ENCODE measurements around the gene ERI3. TPM values are rescaled to one million over a fixed set of nuclear protein-coding genes. Genes with fewer than 3 reads are reported as not detected.
A peak's percentile ranks its signal among the peaks of the same experiment; 100 is the strongest.

Gene ERI3
- total RNA-seq, 4 donors from 2014 or later, result 27.0 to 35.1 (median 31.8) TPM

DNA sequence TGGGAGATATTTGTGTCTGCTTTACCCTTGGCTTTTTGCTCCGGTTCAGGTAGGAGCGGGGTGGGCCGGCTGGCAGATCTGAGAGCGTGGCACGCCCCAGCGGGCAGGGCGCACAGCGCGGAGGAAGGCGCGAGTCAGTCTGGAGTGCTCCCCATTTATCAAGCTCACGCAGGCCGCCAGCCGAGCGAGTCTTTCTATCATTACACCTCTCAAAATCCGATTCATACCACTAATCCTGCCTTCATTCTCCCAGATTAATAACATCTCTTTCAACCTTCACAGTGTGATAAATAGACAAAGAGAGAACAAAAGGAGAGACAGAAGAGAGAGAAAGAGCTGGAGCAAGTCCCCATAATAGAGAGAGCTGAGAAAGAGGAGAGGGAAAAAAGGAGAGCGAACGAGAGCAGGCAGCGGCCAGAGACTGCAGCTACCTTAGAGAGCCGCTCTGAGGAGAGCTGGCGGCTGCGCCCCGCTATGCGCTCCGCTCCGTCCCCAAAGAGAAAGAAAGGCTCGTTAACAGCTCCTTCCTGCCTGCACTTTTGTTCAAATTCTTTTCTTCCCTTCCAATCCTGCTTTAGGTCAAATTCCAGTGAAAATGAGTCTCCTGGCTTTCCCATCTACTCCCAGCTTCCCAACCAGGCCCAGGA is 93.8 kb downstream of the ERI3 start:
- no peaks in the 10 kb centered on the region for H3K27me3 ChIP-seq
- no peaks in the 10 kb centered on the region for H3K9me3 ChIP-seq
- DNase-seq, result no peak
- intact Hi-C loops (cut with DNase I), result no loop called here
- H3K4me3 ChIP-seq, result peak overlapping the region in 2 of 4 donors; percentile 8 to 25
- no peak for TF ChIP-seq POLR2A (IDR thresholded peaks at IDR 0.05)
- TF ChIP-seq, protein P1, sequence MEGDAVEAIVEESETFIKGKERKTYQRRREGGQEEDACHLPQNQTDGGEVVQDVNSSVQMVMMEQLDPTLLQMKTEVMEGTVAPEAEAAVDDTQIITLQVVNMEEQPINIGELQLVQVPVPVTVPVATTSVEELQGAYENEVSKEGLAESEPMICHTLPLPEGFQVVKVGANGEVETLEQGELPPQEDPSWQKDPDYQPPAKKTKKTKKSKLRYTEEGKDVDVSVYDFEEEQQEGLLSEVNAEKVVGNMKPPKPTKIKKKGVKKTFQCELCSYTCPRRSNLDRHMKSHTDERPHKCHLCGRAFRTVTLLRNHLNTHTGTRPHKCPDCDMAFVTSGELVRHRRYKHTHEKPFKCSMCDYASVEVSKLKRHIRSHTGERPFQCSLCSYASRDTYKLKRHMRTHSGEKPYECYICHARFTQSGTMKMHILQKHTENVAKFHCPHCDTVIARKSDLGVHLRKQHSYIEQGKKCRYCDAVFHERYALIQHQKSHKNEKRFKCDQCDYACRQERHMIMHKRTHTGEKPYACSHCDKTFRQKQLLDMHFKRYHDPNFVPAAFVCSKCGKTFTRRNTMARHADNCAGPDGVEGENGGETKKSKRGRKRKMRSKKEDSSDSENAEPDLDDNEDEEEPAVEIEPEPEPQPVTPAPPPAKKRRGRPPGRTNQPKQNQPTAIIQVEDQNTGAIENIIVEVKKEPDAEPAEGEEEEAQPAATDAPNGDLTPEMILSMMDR (IDR thresholded peaks at IDR 0.05), result no peak
- WGBS, 2 donors, result 56 to 66% methylated on average over 26 to 27 of the region's 27 CpGs
- peaks cover 10 to 32% (median 12%) of the 10 kb centered on the region in 3 donors for H3K4me1 ChIP-seq
- H3K27ac ChIP-seq, result peak overlapping the region; percentile 9 to 71 (median 59)
- peaks cover 0 to 6% (median 0%) of the 10 kb centered on the region in 3 donors for H3K36me3 ChIP-seq

DNA sequence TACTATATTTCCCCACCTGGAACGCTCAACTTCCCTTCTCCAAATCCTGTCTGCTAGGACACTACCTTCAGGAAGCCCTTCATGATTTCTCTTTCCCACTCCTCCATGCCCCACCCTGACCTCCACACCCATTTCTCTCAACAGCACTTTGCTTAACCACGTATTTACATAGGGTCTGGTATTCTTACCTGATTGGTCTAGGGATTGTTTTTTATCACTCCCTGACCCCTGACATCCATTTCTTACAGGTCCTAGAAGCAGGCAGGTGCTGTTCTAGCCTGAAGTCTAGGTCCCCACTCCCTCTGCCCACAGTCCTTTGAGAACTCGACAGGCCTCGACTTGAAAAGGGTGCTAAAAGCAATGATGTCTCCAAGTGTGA is 94.3 kb downstream of the ERI3 start:
- H3K36me3 ChIP-seq, result peaks cover 0 to 11% (median 0%) of the 10 kb centered on the region in 3 donors
- 57 to 61% methylated on average over 2 to 4 of the region's 4 CpGs for WGBS, 2 donors
- no peaks in the 10 kb centered on the region for H3K27me3 ChIP-seq
- no peak for TF ChIP-seq POLR2A (IDR thresholded peaks at IDR 0.05)
- TF ChIP-seq, protein P1 (IDR thresholded peaks at IDR 0.05), result no peak
- H3K4me1 ChIP-seq, result peaks cover 10 to 32% (median 12%) of the 10 kb centered on the region in 3 donors
- DNase-seq, result no peak
- H3K4me3 ChIP-seq, result no peak overlapping the region
- peak overlapping the region in 2 of 4 donors; percentile 64 to 71 for H3K27ac ChIP-seq
- intact Hi-C loops (cut with DNase I), result no loop called here
- no peaks in the 10 kb centered on the region for H3K9me3 ChIP-seq

DNA sequence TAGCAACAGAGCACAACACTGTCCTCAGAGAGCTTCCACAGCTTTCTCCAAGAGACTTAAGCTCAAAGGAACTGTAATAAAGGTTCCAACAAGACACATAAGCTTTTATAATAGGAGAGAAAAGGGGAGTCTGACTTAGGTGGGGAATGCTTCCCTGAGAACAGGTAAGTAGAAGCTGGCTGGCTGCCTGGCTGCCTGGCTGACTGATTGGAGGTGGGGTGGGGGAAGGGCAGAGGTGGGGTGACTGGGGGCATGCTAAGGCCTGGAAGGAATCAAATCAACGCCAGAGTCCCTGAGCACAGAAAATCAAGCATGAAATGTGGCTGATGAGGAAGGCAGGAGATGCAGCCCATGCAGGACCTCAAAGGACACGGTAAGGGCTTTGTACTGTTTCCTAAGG is 96.0 kb downstream of the ERI3 start:
- DNase-seq, result no peak
- Histone ChIP-seq H3K27ac (no peak overlapping the region), H3K9me3 (no peaks in the 10 kb centered on the region), H3K27me3 (no peaks in the 10 kb centered on the region), H3K4me1 (peaks cover 10 to 32% (median 12%) of the 10 kb centered on the region in 3 donors), H3K4me3 (no peak overlapping the region), H3K36me3 (peaks cover 0 to 12% (median 0%) of the 10 kb centered on the region in 3 donors)
- TF ChIP-seq POLR2A (IDR thresholded peaks at IDR 0.05), result no peak
- TF ChIP-seq, protein P1 (IDR thresholded peaks at IDR 0.05), result no peak
- WGBS, 2 donors, result 86 to 100% methylated on average over 2 of the region's 2 CpGs
- intact Hi-C loops (cut with DNase I), result no loop called here

DNA sequence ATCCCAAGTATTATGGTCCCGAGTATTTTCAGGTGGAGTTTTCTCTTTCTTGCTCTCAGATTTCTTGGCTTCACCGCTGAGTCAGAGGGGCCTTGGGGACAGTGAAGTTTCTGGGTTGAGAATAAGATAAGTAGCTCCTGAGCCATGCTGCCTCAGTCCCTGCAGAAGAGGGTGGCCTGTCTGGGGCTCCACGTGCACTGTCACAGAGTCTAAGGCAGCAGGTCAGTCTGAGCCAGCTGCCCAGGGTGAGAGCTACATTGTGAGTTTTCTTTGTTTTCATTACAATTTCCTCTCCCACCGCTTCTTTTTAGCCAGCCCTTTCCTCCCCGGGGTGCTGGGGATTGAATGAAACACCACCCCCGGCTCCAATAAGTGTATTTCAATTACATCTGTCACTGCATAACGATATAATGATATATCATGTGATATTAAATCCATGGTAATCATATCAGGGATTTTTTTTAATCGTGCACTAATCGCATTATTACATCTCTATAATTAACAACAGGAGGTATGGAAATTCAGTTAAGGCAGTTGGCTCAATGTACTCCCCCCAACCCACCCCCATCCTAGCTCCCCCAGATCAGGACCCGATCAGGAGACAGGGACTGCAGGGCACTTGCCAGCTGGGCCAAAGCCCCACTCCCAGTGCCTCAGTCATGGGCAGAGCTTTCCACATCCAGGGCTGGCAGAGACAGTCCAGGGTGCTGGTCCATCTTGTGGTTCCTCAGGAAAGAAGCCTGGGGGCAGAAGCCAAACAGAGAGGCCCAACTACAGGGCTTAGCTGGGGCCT is 98.1 kb downstream of the ERI3 start:
- TF ChIP-seq POLR2A (IDR thresholded peaks at IDR 0.05), result no peak
- TF ChIP-seq, protein P1 (IDR thresholded peaks at IDR 0.05), result no peak
- H3K4me1 ChIP-seq, result peaks cover 5 to 16% (median 7%) of the 10 kb centered on the region in 3 donors
- no peak overlapping the region for H3K27ac ChIP-seq
- no peak overlapping the region for H3K4me3 ChIP-seq
- WGBS, 2 donors, result 91 to 93% methylated on average over 8 to 10 of the region's 10 CpGs
- H3K9me3 ChIP-seq, result no peaks in the 10 kb centered on the region
- DNase-seq, result no peak
- intact Hi-C loops (cut with DNase I), result no loop called here
- peaks cover 0 to 12% (median 0%) of the 10 kb centered on the region in 3 donors for H3K36me3 ChIP-seq
- H3K27me3 ChIP-seq, result no peaks in the 10 kb centered on the region

DNA sequence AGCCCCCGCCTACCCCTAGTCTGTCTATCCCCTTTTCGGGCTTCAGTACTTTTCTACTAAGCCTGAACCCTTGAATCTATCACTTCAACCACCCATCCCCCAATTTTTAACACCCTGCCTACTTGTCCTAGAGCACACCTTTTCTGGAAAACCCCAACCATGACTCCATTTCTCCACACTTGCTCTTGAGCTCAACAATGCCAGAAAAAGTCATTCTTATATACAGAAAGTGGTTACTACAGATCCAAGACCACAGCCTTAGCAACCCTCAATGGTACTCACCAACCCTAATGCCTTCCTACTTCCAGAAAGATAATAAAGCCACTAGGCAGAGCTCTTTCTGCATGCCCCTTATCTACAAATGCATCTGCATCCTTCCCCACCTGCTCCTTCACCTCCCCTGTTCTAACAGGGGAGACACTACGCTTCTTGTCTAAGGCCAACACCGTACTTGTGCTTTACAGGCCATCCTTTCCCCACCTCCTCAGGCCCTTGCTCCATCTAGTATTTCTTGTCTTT is 100.6 kb downstream of the ERI3 start:
- Histone ChIP-seq H3K27ac (no peak overlapping the region), H3K36me3 (peaks cover 0 to 23% (median 0%) of the 10 kb centered on the region in 3 donors), H3K4me1 (no peaks in the 10 kb centered on the region), H3K9me3 (no peaks in the 10 kb centered on the region), H3K4me3 (no peak overlapping the region), H3K27me3 (no peaks in the 10 kb centered on the region)
- TF ChIP-seq, protein P1 (IDR thresholded peaks at IDR 0.05), result no peak
- no peak for TF ChIP-seq POLR2A (IDR thresholded peaks at IDR 0.05)
- DNase-seq, result no peak
- intact Hi-C loops (cut with DNase I), result no loop called here
- WGBS, 2 donors, result 96% methylated on average over 4 of the region's 4 CpGs
